Activated naive CD8-positive, alpha-beta T cell treated with anti-CD3 and anti-CD28 coated beads, Interleukin-2, amount 50 U/mL, for 16 hours (primary cell): ENCODE results near the gene METRNL.
"Not testable (repeated sequence)": the region's sequence is repeated elsewhere in the genome, so short reads cannot be mapped to it uniquely, and the experiment has no call there.

Experiments
- DNase-seq: peaks from one replicate; pipeline ENCODE4 v3.0.0-alpha.2; 2020; ENCODE audit warnings: low read depth, low spot score

METRNL gene

GRCh38 chr17:83106056-83106588 is 26.7 kb downstream of the METRNL start:
- no peak for DNase-seq

- no peak for DNase-seq
Measured at GRCh38 chr17:83106913-83107655, 27.7 kb downstream of the METRNL start.

- no peak for DNase-seq
Measured at GRCh38 chr17:83107656-83108048, 28.2 kb downstream of the METRNL start.

GRCh38 chr17:83108709-83109108 is 29.3 kb downstream of the METRNL start:
- no peak for DNase-seq

- no peak for DNase-seq
Measured at GRCh38 chr17:83109386-83109785, 30.0 kb downstream of the METRNL start.

GRCh38 chr17:83109793-83110645 is 30.6 kb downstream of the METRNL start:
- no peak for DNase-seq

GRCh38 chr17:83110735-83111134 is 31.3 kb downstream of the METRNL start:
- DNase-seq: no peak

GRCh38 chr17:83111516-83112282 is 32.3 kb downstream of the METRNL start:
- no peak for DNase-seq

- no peak for DNase-seq
Measured at GRCh38 chr17:83113381-83113780, 34.0 kb downstream of the METRNL start.

GRCh38 chr17:83113792-83114191 is 34.4 kb downstream of the METRNL start:
- no peak for DNase-seq

GRCh38 chr17:83114706-83115105 is 35.3 kb downstream of the METRNL start:
- DNase-seq: no peak

- no peak for DNase-seq
Measured at GRCh38 chr17:83115202-83115651, 35.8 kb downstream of the METRNL start.

GRCh38 chr17:83115832-83116231 is 36.4 kb downstream of the METRNL start:
- DNase-seq: no peak

GRCh38 chr17:83116311-83116771 is 36.9 kb downstream of the METRNL start:
- no peak for DNase-seq

GRCh38 chr17:83116783-83117555 is 37.6 kb downstream of the METRNL start:
- no peak for DNase-seq

GRCh38 chr17:83117583-83117982 is 38.2 kb downstream of the METRNL start:
- no peak for DNase-seq

GRCh38 chr17:83118071-83118841 is 38.8 kb downstream of the METRNL start:
- no peak for DNase-seq

GRCh38 chr17:83119987-83120864 is 40.8 kb downstream of the METRNL start:
- no peak for DNase-seq

GRCh38 chr17:83121473-83121872 is 42.1 kb downstream of the METRNL start:
- DNase-seq: not testable (repeated sequence)
